AG04449 (cell line): Measurements from ENCODE around the gene ATRAID.

ENCODE experiments used
- CTCF ChIA-PET: fragments of 350-600 bp; formaldehyde crosslinking; extraction: SDS; loops from one replicate; lab custom pipeline; 2021; ENCODE audit warnings: antibody characterized with exemption; lab: Yijun Ruan, JAX
- POLR2A ChIA-PET: fragments of 400-600, 350-600 bp; formaldehyde crosslinking; extraction: SDS; loops from one replicate; lab custom pipeline; 2020; ENCODE audit warnings: antibody characterized with exemption, inconsistent platforms; lab: Yijun Ruan, JAX
- DNase-seq: peaks from one replicate; pipeline ENCODE4 v3.0.0-alpha.2; 2010; ENCODE audit warnings: low read depth, low spot score
- H3K4me3 ChIP-seq: 2 replicates; pipeline ENCODE4 v1.5.1; 2011; ENCODE audit warnings: low read depth, mild to moderate bottlenecking, control low read depth, low read length
- TF ChIP-seq, protein P1 (sequence below): IDR thresholded peaks from one replicate; pipeline ENCODE4 v1.5.1; 2011; ENCODE audit warnings: mild to moderate bottlenecking, moderate library complexity, low read length, control low read depth, inconsistent platforms; ENCODE audit not compliant: insufficient read depth; ENCODE audit errors: missing control alignments

Gene ATRAID

DNA sequence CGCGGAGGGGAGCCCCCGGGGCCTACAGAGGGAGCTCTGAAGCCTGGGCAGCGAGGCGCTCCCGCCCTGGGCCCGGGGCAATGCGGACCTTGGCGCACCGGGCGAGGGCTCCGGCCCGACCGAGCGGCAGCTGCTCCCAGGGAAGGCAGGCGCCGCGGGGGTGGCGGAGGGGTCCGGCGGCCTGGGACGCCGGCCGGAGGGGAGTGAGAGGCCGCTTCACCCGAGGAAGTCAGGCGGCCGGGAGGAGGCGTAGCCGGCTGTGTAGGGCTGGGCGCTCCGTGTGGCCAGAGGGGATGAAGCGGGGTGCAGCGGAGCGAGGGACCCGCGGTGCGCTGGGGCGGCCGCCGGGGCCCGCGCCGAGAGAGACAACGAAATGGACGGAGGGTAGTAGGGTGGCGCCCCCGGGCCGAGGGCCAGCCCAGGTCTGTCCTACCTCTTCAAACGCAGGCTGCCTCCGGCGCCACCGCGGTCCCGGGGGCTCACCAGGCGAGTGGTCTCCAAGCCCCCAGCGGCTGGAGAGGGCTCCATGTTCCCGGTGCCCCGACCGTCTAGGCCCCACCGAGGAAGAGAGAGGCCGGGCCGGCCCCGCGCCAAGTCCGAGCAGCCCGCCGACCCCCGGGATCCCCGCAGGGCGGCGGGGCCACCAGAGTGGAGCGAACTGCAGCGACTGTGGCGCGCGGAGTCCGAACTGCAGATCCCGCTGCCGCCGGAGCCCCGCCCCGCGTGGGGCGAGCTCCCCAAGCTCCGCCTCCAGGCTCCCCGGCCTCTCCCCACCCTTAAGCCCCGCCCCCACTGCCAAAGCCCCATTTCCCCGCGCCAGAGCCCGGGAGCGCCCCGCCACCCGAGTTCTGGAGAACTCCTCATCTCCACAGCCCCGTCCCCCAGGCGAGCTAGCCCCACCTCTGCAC lies 50.8 kb downstream of the ATRAID start, which contains the start of gene SLC30A3:
Gene SLC30A3, minus strand, starts transcription at position 669 of the 908 bp plus-strand sequence. Its CDS starts 141 bp downstream, at position 528.
- TF ChIP-seq, protein P1, sequence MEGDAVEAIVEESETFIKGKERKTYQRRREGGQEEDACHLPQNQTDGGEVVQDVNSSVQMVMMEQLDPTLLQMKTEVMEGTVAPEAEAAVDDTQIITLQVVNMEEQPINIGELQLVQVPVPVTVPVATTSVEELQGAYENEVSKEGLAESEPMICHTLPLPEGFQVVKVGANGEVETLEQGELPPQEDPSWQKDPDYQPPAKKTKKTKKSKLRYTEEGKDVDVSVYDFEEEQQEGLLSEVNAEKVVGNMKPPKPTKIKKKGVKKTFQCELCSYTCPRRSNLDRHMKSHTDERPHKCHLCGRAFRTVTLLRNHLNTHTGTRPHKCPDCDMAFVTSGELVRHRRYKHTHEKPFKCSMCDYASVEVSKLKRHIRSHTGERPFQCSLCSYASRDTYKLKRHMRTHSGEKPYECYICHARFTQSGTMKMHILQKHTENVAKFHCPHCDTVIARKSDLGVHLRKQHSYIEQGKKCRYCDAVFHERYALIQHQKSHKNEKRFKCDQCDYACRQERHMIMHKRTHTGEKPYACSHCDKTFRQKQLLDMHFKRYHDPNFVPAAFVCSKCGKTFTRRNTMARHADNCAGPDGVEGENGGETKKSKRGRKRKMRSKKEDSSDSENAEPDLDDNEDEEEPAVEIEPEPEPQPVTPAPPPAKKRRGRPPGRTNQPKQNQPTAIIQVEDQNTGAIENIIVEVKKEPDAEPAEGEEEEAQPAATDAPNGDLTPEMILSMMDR = peak; percentile 12
- ChIA-PET POLR2A (no interaction called here), CTCF (interaction anchor here (1.3 to 7.3 kb wide), 5 partner anchors 14 to 163 kb away, joined by 3 to 125 read pairs (median 17); partner anchors contain the start of genes DNAJC5G and TRIM54)
- no peak for DNase-seq
- peak within 1 kb of the TSS; percentile 39 for H3K4me3 ChIP-seq

DNA sequence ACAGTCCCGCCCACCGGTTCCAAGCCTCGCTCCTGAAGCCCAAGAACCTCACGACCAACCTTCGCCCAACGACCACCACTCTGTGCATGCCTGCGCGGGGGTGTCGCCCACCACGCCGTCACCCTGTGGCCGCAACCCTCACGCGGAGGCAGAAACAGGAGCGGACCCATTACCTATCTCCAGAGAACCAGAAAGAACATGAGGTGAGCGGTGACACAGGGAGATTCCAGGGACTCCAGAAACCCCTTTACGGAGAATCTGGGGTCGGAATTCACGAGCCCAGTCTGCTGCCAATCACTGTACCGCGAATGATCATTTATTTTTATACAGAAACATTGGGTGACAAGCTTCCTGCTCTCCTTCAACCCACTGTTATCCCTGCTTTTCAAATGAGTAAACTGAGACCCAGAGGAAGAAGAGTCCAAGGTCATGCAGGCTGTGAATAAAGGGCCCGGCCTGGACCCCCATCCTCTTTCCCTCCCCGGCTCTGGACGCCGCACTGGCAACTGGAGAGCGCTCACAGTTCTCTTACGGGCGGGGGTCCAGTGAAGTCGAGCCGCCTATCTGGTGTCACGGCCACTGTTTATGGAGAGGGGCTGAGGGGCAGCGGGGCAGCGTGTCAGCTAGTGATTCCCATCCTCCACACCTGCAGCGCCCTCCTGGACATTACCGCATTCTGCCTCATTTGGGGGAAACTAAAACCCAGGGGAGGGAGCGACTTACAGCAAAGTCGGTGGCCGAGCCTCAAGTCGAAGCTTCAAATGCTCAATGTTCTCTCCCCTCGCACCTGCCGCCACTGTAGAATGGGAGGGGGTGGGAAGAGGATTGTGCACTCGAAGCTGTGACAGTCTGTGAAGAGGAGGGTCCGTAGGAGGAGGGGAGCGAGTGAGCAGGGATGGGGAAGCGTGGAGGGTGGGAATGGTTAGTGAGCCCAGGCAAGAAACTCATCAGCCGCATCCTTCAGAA lies 51.7 kb downstream of the ATRAID start:
- ChIA-PET CTCF (interaction anchor here (1.0 to 7.3 kb wide), 7 partner anchors 15 to 170 kb away, joined by 3 to 125 read pairs (median 6); partner anchors contain the start of genes DNAJC5G and TRIM54), POLR2A (no interaction called here)
- TF ChIP-seq, protein P1 = no peak
- peak overlapping the region; percentile 39 for H3K4me3 ChIP-seq
- DNase-seq = no peak

DNA sequence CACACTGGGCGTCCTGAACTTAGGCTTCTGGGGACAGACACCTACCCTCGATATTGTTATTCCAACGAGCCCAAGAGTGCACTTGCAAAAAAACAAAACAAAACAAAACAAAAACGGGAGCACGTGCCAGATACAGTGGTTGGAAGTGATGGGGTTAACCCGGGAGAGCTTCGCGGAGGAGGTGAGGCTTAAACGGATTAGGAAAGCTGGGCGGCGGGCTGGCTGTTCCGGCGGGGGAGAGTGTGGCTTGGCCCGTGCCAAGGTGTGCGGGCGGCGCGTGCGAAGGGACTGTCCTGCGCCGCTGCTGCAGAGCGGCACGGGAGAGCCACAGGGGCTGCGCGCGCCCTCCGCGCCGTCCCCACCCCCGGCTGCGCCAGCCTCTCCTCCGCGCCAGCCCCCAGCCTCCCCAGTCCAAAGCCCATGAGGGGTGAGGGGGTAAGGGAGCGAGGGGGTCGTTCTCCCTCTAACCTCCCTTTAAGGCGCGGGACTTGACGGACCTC lies 52.5 kb downstream of the ATRAID start:
- POLR2A ChIA-PET = interaction anchor here (1.1 kb wide), 1 partner anchor 38 kb away, joined by 3 read pairs; no protein-coding TSS in a partner anchor
- TF ChIP-seq, protein P1 = no peak
- no peak for DNase-seq
- no peak overlapping the region for H3K4me3 ChIP-seq
- CTCF ChIA-PET = interaction anchor here (0.9 to 7.3 kb wide), 13 partner anchors 8 to 171 kb away, joined by 3 to 125 read pairs (median 5); partner anchors contain the start of genes DNAJC5G and TRIM54

DNA sequence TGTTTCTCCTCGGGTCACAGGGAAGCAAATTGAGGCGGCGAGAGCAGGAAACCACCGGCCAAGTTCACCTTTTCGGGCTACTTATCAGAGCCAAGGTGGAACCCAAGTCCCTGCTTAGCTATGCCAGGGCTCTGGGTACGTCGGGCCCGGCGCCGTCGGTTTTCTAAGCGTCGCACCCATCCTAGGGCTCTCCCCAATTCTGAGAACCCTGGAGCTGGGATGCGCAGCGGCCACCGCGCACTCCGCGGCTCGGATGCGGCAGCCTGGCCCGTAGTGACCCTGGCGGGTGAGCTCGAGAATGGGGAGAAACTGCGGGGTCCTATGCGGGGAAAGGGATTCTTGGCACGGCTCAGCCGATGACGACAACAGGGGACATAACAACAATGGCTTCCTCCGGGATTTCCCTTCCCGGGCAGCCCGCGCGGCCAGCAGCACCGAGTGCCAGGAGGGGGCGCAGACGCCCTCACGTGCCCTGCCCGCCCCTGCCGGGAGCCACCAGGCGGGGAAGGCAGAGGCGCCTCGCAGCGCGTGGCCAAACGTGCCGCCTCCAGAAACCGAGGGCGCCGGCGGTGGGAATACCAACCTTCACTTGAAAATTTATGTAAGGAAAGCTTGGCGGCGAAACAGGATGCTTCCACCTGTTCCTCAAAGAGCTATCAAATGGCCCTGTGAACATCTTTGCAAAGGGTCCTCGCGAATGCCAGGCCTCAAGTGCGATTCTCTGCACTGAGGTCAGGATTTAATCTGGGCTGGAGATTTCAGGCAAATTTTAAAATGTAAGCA lies 53.1 kb downstream of the ATRAID start:
- H3K4me3 ChIP-seq = peak overlapping the region; percentile 43
- DNase-seq = no peak
- ChIA-PET CTCF (interaction anchor here (0.9 to 7.3 kb wide), 16 partner anchors 9 to 189 kb away, joined by 3 to 125 read pairs (median 5); partner anchors contain the start of genes DNAJC5G and TRIM54), POLR2A (interaction anchor here (1.1 kb wide), 1 partner anchor 38 kb away, joined by 3 read pairs; no protein-coding TSS in a partner anchor)
- TF ChIP-seq, protein P1 = peak; percentile 80

DNA sequence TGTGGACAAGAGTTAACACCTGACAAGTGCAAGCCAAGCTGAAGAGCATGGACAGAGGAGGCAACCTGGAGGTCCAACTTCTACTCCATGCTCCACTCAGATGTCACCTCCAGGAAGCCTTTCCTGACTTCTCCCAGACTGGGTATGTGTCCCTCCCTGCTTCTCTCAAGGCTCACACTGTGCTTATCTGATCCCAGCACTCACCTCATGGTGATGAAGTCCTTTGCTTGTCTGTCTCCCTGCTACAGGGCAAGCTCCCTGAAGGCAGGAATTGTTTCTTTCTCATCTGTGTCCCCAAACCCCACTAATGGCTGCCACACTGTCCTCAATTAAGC lies 53.7 kb downstream of the ATRAID start:
- ChIA-PET CTCF (interaction anchor here (1.0 to 7.3 kb wide), 11 partner anchors 9 to 189 kb away, joined by 3 to 125 read pairs (median 6); partner anchors contain the start of genes DNAJC5G and TRIM54), POLR2A (interaction anchor here (1.1 kb wide), 1 partner anchor 37 kb away, joined by 3 read pairs; no protein-coding TSS in a partner anchor)
- H3K4me3 ChIP-seq = no peak overlapping the region
- TF ChIP-seq, protein P1 = no peak
- no peak for DNase-seq
